Peyer's patch (tissue), 4 donors: ENCODE measurements around the gene LRRC8C.

Experiments used
- CTCF ChIP-seq, 6 experiments: fragments of 450-650 bp in 4 of 6; fragments of 200-600 bp in 2 of 6; sonication (generic) in 1 of 6; IDR thresholded peaks; one replicate each; pipeline ENCODE4 v1.5.1; 2017 to 2019; ENCODE audit warnings: antibody characterized with exemption in 6 of 6, mild to moderate bottlenecking in 3 of 6, moderate library complexity in 1 of 6
- POLR2A ChIP-seq, 2 donors: fragments of 450-650 bp; IDR thresholded peaks; one replicate each; pipeline ENCODE4 v1.5.1; 2017; ENCODE audit warnings: antibody characterized with exemption in 2 of 2, mild to moderate bottlenecking in 2 of 2, moderate library complexity in 2 of 2

- TF ChIP-seq POLR2A (IDR thresholded peaks at IDR 0.05) (no peak), CTCF (IDR thresholded peaks at IDR 0.05) (no peak)
Observed at GRCh38 chr1:89725631-89726030, 92.7 kb downstream of the LRRC8C start.
